OCI-LY7 (cell line): ENCODE data around the gene PIH1D2.

Experiments
- CTCF ChIP-seq: fragments of 200-600 bp; sonication (generic); conservative IDR thresholded peaks from 2 replicates; pipeline ENCODE4 v1.5.1; 2014; ENCODE audit warnings: mild to moderate bottlenecking, antibody characterized with exemption, low read length, moderate library complexity, mixed read lengths
- EZH2phosphoT487 ChIP-seq: fragments of 200-600 bp; sonication (generic); IDR thresholded peaks from 2 replicates; pipeline ENCODE4 v1.6.1; 2018; ENCODE audit warnings: low read depth, borderline replicate concordance, mild to moderate bottlenecking, mixed run types, antibody characterized with exemption, low read length, moderate library complexity, mixed read lengths

- TF ChIP-seq CTCF (no peak), EZH2phosphoT487 (no peak)
Observed at GRCh38 chr11:112042161-112042960, 31.5 kb downstream of the PIH1D2 start.
